GM19193 (cell line): Measurements from ENCODE around the gene MACROD2.

Source experiments
- POLR2A ChIP-seq: IDR thresholded peaks from 4 replicates; pipeline ENCODE4 v1.6.1; 2011; ENCODE audit not compliant: insufficient read depth, insufficient read length; ENCODE audit errors: extremely low read depth

The MACROD2 gene

DNA sequence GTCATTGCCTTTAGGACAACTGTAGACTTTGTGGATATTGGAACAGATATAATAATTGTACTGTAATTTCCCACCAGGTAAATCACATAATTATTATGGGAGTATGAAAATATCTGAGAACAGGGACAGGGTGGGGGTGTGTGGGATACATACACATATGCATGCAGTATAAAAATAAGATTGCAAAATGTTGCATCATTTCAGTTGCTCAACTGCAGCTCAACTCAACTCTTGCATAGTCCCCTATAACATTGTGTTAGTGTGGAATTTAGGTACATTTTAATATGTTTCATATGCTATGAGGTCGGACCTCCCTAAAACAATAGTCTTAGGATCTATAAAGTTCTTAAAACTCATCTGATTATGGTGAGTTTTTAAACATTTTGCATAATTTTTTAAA is 617.1 kb downstream of the MACROD2 start:
- TF ChIP-seq POLR2A: no peak

GRCh38 chr20:14616003-14616402 is 620.7 kb downstream of the MACROD2 start:
- no peak for TF ChIP-seq POLR2A

DNA sequence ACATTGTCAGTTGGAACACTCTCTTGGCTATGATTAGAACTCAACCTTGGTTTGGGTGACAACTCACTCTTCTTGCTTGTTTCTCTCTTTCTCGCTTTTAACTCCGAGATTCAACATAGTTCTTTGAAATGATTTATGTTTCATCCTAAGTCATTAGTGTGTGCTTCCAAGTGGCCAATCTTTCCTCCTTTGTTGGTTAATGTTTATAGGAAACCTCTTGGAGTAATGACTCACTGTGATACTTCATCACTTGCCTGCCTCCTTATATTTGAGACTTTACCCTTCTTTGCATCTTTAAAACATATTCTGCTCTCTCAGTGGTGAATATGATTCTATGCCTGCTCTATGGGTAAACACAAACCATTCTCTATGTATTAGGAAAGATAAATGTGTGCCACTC is 621.8 kb downstream of the MACROD2 start:
- no peak for TF ChIP-seq POLR2A

DNA sequence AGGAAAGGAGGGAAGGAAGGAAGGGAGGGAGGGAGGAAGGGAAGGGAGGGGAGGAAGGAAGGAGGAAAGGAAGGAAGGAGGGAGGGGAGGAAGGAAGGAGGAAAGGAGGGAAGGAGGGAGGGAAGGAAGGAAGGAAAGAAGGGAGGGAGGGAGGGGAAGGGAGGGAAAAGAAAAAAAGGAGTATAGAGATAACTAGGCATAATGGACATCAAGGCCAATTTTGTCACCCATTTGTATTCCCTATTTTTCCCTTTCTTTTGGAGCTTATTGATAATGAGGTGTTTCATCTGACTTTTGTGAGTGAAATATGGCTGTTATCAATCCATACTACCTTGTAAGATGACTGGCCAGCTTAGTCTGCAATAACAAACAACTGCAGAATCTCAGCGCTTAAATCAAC is 624.1 kb downstream of the MACROD2 start:
- no peak for TF ChIP-seq POLR2A

DNA sequence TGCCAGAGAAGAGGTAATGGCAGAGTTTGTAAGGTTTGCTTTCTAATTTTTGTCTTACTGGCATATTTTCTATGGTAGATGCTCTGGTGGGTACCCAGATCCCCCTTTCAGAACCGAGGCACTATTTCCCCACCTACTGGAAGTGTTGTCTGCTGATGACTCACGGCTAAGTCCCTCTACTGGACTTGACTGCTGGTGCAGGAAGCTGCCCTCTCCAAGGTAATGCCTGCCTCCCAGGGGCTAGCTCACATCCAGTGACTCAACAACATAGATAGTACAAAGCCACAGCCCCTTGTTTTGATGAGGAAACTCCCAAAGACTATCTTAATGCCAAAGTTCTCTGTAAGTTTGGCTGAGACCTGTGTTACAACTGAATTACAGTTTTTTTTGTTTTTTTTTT is 627.5 kb downstream of the MACROD2 start:
- no peak for TF ChIP-seq POLR2A

- no peak for TF ChIP-seq POLR2A
Measured at GRCh38 chr20:14631011-14631410, 635.7 kb downstream of the MACROD2 start.

DNA sequence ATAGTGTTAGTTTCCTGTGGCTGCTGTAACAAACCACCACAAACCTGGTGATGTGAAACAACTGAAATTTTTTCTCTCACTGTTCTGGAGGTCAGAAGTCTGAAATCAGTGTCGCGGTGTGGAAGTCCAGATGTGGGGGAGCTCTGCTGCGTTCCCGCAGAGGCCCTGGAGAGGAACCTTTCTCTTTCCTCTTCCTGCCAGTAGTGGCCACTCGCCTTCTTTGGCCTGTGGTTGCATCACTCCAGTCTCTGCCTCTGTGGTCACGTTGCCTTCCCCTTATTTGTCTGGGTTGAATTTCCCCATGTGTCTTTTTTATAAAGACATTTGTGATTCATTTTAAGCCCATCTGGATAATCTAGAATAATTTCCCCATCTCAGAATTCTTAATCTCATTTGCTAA is 637.6 kb downstream of the MACROD2 start:
- TF ChIP-seq POLR2A: no peak

- TF ChIP-seq POLR2A: no peak
Measured at GRCh38 chr20:14633507-14633906, 638.2 kb downstream of the MACROD2 start.

DNA sequence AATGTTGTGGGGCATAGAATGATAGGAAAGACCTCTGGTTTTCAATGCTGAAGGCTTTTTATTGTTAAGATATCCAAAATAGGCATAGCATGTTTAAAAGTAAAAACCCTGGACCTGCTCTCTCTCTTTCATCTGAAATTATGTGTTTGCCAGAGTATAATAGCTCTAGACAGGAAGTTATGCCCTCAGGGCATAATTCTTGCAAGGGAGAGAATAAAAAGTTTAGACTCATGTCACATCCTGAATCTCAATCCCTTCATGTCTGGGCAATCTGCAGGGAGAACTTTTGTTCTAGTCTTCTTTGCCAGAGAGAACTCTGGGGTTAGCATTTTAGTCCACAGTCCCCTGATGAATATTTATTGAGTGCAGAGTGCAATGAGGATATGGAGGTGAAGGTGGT is 639.3 kb downstream of the MACROD2 start:
- TF ChIP-seq POLR2A: no peak

DNA sequence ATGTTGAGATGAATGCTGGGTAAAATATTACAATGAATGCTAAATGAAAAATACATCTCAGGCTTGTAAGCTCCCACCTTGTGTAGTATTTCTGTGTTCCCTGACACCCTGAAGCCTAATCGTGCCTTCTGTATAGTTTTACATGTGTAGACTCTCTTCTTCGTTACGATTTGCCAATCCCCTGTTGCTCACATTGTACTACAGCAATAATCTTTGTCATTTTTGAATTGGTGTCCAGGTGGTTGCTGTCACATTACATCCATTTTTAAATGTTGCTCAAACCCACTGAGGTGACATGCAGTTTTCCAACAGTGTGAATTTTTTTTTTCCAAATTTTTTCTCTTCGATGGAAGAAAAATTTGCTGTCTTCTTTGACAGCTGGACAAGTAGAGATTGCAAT is 642.1 kb downstream of the MACROD2 start:
- no peak for TF ChIP-seq POLR2A

GRCh38 chr20:14643146-14643545 is 647.8 kb downstream of the MACROD2 start:
- no peak for TF ChIP-seq POLR2A

GRCh38 chr20:14643556-14643955 is 648.2 kb downstream of the MACROD2 start:
- TF ChIP-seq POLR2A: no peak

GRCh38 chr20:14644306-14645097 is 649.2 kb downstream of the MACROD2 start:
- TF ChIP-seq POLR2A: no peak

DNA sequence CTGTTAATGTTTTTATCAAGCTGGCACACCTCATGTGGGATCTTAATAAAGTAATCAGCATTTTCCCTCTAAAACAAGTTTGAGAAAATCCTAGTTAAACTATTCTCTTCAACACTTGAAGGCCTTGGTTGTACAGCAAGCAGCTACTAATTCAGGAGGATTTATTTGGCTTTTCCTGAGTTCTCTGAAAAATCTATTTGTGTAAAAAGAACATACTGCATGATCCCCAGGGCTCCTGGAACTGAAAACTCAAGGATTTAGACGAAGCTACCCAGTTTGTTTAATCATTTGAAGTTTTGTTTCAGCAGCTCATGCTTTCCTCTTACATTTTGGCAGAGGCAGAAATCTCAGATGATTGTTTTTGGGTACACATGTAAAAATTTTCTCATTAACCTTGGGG is 651.7 kb downstream of the MACROD2 start:
- TF ChIP-seq POLR2A: no peak

- no peak for TF ChIP-seq POLR2A
Measured at GRCh38 chr20:14649662-14650061, 654.3 kb downstream of the MACROD2 start.

DNA sequence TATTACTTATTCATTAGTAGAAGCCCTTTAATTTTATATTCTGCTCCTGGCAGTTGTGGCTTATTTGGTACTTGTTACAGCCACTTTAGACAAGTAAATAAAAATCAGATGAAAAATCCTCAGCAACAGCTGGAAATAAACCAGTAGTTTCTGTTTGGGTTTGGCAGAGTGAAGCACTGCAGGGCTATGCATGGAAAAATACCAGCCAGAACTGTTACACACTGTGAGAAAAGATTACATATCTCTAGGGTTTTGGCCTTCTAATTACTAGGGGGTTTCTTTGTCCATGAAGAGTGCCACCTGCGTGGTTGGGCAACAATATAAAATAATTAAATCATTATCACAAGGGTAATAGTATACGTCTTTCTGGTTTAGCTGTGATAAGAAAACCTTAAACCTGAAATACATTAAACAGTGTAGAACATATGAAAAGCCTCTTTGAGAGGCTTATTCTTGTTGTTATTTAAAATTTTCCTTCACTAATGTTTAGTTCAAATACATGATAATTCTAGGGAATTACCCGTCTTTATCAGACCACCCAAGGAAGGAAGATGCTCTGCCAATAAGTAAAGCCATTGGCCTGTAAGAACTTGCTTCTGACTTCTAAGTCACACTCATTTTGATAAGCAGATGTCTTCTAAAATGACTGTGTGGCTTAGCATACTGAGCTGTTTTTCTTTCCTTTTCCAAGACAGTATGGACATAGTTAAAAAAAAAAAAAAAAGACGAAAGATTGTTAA is 662.1 kb downstream of the MACROD2 start:
- TF ChIP-seq POLR2A: no peak
